ENCODE results near the gene UBTD1.
"Not testable (repeated sequence)": the region's sequence is repeated elsewhere in the genome, so short reads cannot be mapped to it uniquely, and the experiment has no call there.

The UBTD1 gene

GRCh38 chr10:97563337-97563736 is 64.6 kb downstream of the UBTD1 start:
- DNase-seq (ENCODE audit: low spot score), result no peak

GRCh38 chr10:97564776-97565175 is 66.1 kb downstream of the UBTD1 start:
- no peak for DNase-seq (ENCODE audit: low spot score)

GRCh38 chr10:97566336-97566996 is 67.7 kb downstream of the UBTD1 start:
- DNase-seq (ENCODE audit: low spot score), result no peak

- DNase-seq (ENCODE audit: low spot score), result no peak
Measured at GRCh38 chr10:97567891-97568290, 69.2 kb downstream of the UBTD1 start.

GRCh38 chr10:97570146-97570788 is 71.5 kb downstream of the UBTD1 start:
- DNase-seq (ENCODE audit: low spot score), result no peak

- DNase-seq (ENCODE audit: low spot score), result no peak
Measured at GRCh38 chr10:97570789-97571471, 72.2 kb downstream of the UBTD1 start.

- DNase-seq (ENCODE audit: low spot score), result no peak
Measured at GRCh38 chr10:97571622-97572021, 72.9 kb downstream of the UBTD1 start.

- peak; percentile 86 for DNase-seq (ENCODE audit: low spot score)
Measured at GRCh38 chr10:97572214-97572989, 73.7 kb downstream of the UBTD1 start, which contains the start of gene ANKRD2. ANKRD2 (plus strand) TSS chr10:97572779; CDS start chr10:97572789, 10 bp downstream.

GRCh38 chr10:97573021-97573420 is 74.3 kb downstream of the UBTD1 start:
- no peak for DNase-seq (ENCODE audit: low spot score)

GRCh38 chr10:97573672-97574071 is 74.9 kb downstream of the UBTD1 start:
- no peak for DNase-seq (ENCODE audit: low spot score)

GRCh38 chr10:97574374-97575126 is 75.8 kb downstream of the UBTD1 start:
- peak; percentile 74 for DNase-seq (ENCODE audit: low spot score)

- no peak for DNase-seq (ENCODE audit: low spot score)
Measured at GRCh38 chr10:97575127-97575668, 76.5 kb downstream of the UBTD1 start.

GRCh38 chr10:97576487-97576886 is 77.8 kb downstream of the UBTD1 start:
- not testable (repeated sequence) for DNase-seq (ENCODE audit: low spot score)

- no peak for DNase-seq (ENCODE audit: low spot score)
Measured at GRCh38 chr10:97577701-97578100, 79.0 kb downstream of the UBTD1 start.

GRCh38 chr10:97578171-97578844 is 79.6 kb downstream of the UBTD1 start:
- DNase-seq (ENCODE audit: low spot score), result no peak

- no peak for DNase-seq (ENCODE audit: low spot score)
Measured at GRCh38 chr10:97580421-97581367, 82.0 kb downstream of the UBTD1 start.

GRCh38 chr10:97582169-97582568 is 83.4 kb downstream of the UBTD1 start:
- no peak for DNase-seq (ENCODE audit: low spot score)

GRCh38 chr10:97583476-97583875 is 84.8 kb downstream of the UBTD1 start:
- DNase-seq (ENCODE audit: low spot score), result no peak

- DNase-seq (ENCODE audit: low spot score), result no peak
Measured at GRCh38 chr10:97584060-97584797, 85.5 kb downstream of the UBTD1 start, which contains the start of gene HOGA1. HOGA1 (plus strand) TSS chr10:97584389; CDS start chr10:97584704, 315 bp downstream.

All from hematopoietic multipotent progenitor cell treated with erythropoietin and hydrocortisone succinate and interleukin-3 and kit ligand, for 17 days (in vitro differentiated cells).